Panc1 (cell line): Measurements from ENCODE around the gene SPATA21. TPM values are rescaled to one million over a fixed set of nuclear protein-coding genes. Genes with fewer than 3 reads are reported as not detected.
"Not testable (repeated sequence)": the region's sequence is repeated elsewhere in the genome, so short reads cannot be mapped to it uniquely, and the experiment has no call there.

Experiments used
- ATAC-seq: fragments of 200-7000 bp; cut with Tn5 transposase; 2 replicates; pipeline ENCODE4 v1.9.1; 2020; ENCODE audit warnings: mild to moderate bottlenecking, moderate library complexity
- BruUV-seq: library from RNA; stranded (reverse); fragments of 400-500 nt; replicated peaks from 2 replicates; lab custom pipeline; 2021; lab: Mats Ljungman, UMichigan
- CTCF ChIA-PET: fragments of 300-600 bp; sonication (Branson Sonifier 250); formaldehyde crosslinking; loops from one replicate; lab custom pipeline; 2022; ENCODE audit warnings: antibody characterized with exemption; lab: Charles Lee
- POLR2A ChIA-PET: fragments of 300-600 bp; sonication (Branson Sonifier 250); formaldehyde crosslinking; loops from one replicate; lab custom pipeline; 2022; ENCODE audit warnings: antibody characterized with exemption; lab: Charles Lee
- DNase-seq: peaks from one replicate; pipeline ENCODE4 v3.0.0-alpha.2; 2010; ENCODE audit warnings: low read depth, low spot score
- H3K27ac ChIP-seq: 2 replicates; pipeline ENCODE4 v1.5.1; 2011; ENCODE audit warnings: mild to moderate bottlenecking, low read length, inconsistent platforms
- H3K27me3 ChIP-seq: fragments of 200-500 bp; sonication (Bioruptor generic); 2 replicates; pipeline ENCODE4 v1.6.0; 2014; ENCODE audit warnings: low read length, inconsistent platforms; ENCODE audit not compliant: control insufficient read depth, insufficient read depth
- H3K36me3 ChIP-seq: fragments of 200-500 bp; sonication (Bioruptor generic); 2 replicates; pipeline ENCODE4 v1.5.1; 2014; ENCODE audit warnings: inconsistent platforms, mild to moderate bottlenecking, low read length, moderate library complexity; ENCODE audit not compliant: control insufficient read depth, insufficient read depth
- H3K4me1 ChIP-seq: 2 replicates; pipeline ENCODE4 v1.5.1; 2011; ENCODE audit warnings: inconsistent platforms, mild to moderate bottlenecking, low read length, moderate library complexity; ENCODE audit not compliant: control insufficient read depth, insufficient read depth
- H3K4me3 ChIP-seq, 2 experiments: 2 replicates each; pipeline ENCODE4 v1.5.1; 2011 to 2012; ENCODE audit warnings: low read depth in 2 of 2, low read length in 2 of 2, mild to moderate bottlenecking in 2 of 2, inconsistent platforms in 1 of 2, moderate library complexity in 1 of 2
- H3K9me3 ChIP-seq: fragments of 200-500 bp; sonication (Bioruptor generic); 2 replicates; pipeline ENCODE4 v1.5.1; 2014; ENCODE audit warnings: low read depth, mild to moderate bottlenecking, inconsistent platforms, low read length, moderate library complexity; ENCODE audit not compliant: control insufficient read depth, insufficient read depth
- POLR2AphosphoS5 ChIP-seq: IDR thresholded peaks from 2 replicates; pipeline ENCODE4 v1.6.1; 2012; ENCODE audit warnings: mild to moderate bottlenecking, low read depth, low read length, moderate library complexity
- SIN3A ChIP-seq: IDR thresholded peaks from 2 replicates; pipeline ENCODE4 v1.6.1; 2012; ENCODE audit warnings: low read depth, mild to moderate bottlenecking, low read length, moderate library complexity, borderline replicate concordance; ENCODE audit not compliant: insufficient read depth
- TCF7L2 ChIP-seq: IDR thresholded peaks from 2 replicates; pipeline ENCODE4 v1.6.1; 2011; ENCODE audit warnings: mild to moderate bottlenecking, low read depth, low read length, inconsistent platforms
- in situ Hi-C: cut with HindIII; loops from 2 replicates; pipeline ENCODE4 v1.10.0; 2016; ENCODE audit warnings: low sequenced_read_pairs, low pct_unique_long_range_greater_than_20kb
- intact Hi-C: fragments of 100-400 bp; cut with micrococcal nuclease; formaldehyde crosslinking; loops from one replicate; pipeline ENCODE4 v1.10.0; 2022; ENCODE audit not compliant: unreplicated experiment
- total RNA-seq: library from RNA; stranded (reverse); gene quantifications from one replicate; pipeline ENCODE4 v1.2.1, GENCODE V29; 2021; ENCODE audit not compliant: unreplicated experiment
- TF ChIP-seq, protein P1 (sequence below): fragments of 450-650 bp; IDR thresholded peaks from 2 replicates; pipeline ENCODE4 v1.5.1; 2017; ENCODE audit warnings: mild to moderate bottlenecking
- TF ChIP-seq, protein P2 (sequence below), 2 experiments: IDR thresholded peaks; 2 replicates each; pipeline ENCODE4 v1.6.1; 2011 to 2012; ENCODE audit warnings: low read depth in 2 of 2, control low read depth in 1 of 2, low read length in 1 of 2, mild to moderate bottlenecking in 1 of 2, moderate library complexity in 1 of 2; ENCODE audit not compliant: insufficient read depth in 1 of 2

Gene SPATA21
- total RNA-seq, 1 experiment from 2014 or later: not detected

DNA sequence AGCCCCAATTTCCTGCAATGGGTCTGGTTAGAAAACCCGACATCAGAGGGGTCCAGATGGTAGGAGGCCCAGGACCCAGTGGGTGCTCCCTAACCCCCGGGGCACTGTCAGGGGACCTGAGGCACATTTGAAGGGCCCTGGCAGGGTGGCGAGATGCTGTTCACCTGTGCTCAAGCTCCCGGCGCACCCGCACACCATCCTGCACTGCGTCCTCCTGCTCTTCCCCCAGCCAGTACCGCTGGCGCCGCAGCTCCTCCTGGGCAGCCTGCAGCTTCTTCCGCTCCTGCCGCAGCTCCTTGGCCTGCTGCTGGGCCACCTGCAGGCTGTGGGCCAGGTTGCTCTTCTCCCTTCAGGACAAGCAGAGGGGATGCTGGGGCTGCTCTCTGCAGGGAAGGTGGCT lies 40.9 kb upstream of the SPATA21 start:
- ChIA-PET POLR2A (no interaction called here), CTCF (no interaction called here)
- in situ Hi-C loops: no loop called here

DNA sequence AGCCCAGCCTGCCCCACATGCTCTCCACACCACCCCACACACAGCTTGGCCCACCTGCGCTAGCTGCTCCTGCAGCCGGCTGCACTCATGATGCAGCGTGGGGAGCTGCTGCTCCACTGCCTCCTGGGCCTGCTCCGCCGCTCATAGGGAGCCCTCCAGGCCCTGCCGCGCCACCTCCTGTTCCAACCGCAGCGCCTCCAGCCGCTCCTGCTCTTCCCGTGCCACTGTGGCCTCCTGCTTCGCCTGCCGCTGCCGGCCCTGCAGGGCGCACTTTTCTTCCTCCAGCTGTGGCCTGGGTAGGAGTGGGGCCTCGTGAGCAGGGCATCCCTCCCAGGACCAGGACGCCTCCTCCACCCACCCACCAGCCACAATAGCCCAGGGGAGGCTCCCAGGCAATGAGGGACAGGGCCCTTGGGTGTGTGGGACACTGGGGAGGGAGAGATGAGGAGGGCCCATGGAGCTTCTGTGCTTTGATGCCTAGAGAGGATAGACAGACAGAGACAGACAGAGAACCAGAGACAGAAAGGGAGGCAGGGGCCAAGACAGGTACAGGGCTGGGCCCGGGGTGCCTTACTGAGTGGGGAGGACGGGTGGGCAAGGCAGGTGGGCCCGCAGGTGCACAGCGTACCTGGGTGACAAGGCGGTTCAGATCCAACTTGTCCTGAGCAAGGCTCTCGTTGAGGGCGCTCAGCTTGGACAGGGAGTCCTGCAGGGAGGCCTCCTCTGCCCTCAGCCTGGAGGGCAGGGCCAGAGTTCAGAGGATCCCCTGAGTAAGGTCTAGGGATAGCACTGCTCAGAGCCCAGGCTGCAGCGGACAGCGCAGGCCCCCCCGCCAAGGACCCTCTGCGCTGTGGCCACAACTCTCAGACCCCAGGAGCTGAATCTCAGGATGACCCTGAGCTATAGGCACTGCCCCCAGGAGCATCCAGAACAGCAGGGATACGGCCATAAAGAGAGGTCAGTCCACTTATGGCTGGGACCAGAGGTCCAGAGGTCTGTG lies 38.8 kb upstream of the SPATA21 start:
- H3K4me1 ChIP-seq, intact Hi-C loops, H3K27ac ChIP-seq, in situ Hi-C loops, H3K9me3 ChIP-seq, H3K4me3 ChIP-seq, H3K36me3 ChIP-seq, DNase-seq, POLR2A ChIA-PET, H3K27me3 ChIP-seq, BruUV-seq: not testable (repeated sequence)
- ATAC-seq: peak; percentile 58
- CTCF ChIA-PET: interaction anchor here (0.5 to 0.7 kb wide), 2 partner anchors 17 to 476 kb away, joined by 3 read pairs; no protein-coding TSS in a partner anchor

More for the DNA sequence above, 40.9 kb upstream of the SPATA21 start:
- Histone ChIP-seq H3K4me1 (no peaks in the 10 kb centered on the region), H3K9me3 (no peaks in the 10 kb centered on the region), H3K36me3 (peaks cover 2% of the 10 kb centered on the region; the same call in 1 of the 2 replicates), H3K4me3 (no peak overlapping the region), H3K27me3 (no peaks in the 10 kb centered on the region), H3K27ac (no peak overlapping the region)
- no peak for DNase-seq
- no TSS peak for BruUV-seq
- intact Hi-C loops: no loop called here
- no peak for ATAC-seq
- TF ChIP-seq TCF7L2: no peak
- no peak for TF ChIP-seq SIN3A
- TF ChIP-seq, protein P1, sequence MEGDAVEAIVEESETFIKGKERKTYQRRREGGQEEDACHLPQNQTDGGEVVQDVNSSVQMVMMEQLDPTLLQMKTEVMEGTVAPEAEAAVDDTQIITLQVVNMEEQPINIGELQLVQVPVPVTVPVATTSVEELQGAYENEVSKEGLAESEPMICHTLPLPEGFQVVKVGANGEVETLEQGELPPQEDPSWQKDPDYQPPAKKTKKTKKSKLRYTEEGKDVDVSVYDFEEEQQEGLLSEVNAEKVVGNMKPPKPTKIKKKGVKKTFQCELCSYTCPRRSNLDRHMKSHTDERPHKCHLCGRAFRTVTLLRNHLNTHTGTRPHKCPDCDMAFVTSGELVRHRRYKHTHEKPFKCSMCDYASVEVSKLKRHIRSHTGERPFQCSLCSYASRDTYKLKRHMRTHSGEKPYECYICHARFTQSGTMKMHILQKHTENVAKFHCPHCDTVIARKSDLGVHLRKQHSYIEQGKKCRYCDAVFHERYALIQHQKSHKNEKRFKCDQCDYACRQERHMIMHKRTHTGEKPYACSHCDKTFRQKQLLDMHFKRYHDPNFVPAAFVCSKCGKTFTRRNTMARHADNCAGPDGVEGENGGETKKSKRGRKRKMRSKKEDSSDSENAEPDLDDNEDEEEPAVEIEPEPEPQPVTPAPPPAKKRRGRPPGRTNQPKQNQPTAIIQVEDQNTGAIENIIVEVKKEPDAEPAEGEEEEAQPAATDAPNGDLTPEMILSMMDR: no peak
- TF ChIP-seq POLR2AphosphoS5: no peak
- TF ChIP-seq, protein P2, sequence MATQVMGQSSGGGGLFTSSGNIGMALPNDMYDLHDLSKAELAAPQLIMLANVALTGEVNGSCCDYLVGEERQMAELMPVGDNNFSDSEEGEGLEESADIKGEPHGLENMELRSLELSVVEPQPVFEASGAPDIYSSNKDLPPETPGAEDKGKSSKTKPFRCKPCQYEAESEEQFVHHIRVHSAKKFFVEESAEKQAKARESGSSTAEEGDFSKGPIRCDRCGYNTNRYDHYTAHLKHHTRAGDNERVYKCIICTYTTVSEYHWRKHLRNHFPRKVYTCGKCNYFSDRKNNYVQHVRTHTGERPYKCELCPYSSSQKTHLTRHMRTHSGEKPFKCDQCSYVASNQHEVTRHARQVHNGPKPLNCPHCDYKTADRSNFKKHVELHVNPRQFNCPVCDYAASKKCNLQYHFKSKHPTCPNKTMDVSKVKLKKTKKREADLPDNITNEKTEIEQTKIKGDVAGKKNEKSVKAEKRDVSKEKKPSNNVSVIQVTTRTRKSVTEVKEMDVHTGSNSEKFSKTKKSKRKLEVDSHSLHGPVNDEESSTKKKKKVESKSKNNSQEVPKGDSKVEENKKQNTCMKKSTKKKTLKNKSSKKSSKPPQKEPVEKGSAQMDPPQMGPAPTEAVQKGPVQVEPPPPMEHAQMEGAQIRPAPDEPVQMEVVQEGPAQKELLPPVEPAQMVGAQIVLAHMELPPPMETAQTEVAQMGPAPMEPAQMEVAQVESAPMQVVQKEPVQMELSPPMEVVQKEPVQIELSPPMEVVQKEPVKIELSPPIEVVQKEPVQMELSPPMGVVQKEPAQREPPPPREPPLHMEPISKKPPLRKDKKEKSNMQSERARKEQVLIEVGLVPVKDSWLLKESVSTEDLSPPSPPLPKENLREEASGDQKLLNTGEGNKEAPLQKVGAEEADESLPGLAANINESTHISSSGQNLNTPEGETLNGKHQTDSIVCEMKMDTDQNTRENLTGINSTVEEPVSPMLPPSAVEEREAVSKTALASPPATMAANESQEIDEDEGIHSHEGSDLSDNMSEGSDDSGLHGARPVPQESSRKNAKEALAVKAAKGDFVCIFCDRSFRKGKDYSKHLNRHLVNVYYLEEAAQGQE (IDR thresholded peaks at IDR 0.05; ENCODE audit: insufficient read depth in 1 of 2, low read depth in 2 of 2, low read length in 1 of 2): no peak

DNA sequence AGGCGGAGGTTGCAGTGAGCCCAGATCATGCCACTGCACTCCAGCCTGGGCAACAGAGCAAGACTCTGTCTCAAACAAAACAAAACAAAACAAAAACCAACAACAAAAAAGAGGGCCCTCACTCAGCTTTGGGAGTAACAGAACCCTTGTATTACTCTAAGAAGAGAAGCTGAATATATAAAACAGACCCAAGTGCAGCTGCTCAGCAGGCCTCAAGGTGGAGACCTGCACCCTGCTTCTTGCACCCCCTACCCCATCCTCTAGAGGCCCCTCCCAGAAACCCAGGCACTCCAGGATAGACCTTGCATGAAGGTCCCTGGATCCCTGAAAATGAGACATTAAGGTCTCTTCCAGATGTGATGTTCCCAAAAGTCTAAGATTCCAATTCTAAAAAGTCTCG lies 37.7 kb upstream of the SPATA21 start:
- CTCF ChIA-PET, in situ Hi-C loops, H3K27ac ChIP-seq, intact Hi-C loops, H3K36me3 ChIP-seq, H3K4me1 ChIP-seq, BruUV-seq, ATAC-seq, H3K4me3 ChIP-seq, DNase-seq, H3K27me3 ChIP-seq, H3K9me3 ChIP-seq: not testable (repeated sequence)
- POLR2A ChIA-PET: interaction anchor here (0.7 kb wide), 1 partner anchor 196 kb away, joined by 3 read pairs; no protein-coding TSS in a partner anchor
